Measurements from ENCODE around the gene MBNL1.

MBNL1 gene

DNA sequence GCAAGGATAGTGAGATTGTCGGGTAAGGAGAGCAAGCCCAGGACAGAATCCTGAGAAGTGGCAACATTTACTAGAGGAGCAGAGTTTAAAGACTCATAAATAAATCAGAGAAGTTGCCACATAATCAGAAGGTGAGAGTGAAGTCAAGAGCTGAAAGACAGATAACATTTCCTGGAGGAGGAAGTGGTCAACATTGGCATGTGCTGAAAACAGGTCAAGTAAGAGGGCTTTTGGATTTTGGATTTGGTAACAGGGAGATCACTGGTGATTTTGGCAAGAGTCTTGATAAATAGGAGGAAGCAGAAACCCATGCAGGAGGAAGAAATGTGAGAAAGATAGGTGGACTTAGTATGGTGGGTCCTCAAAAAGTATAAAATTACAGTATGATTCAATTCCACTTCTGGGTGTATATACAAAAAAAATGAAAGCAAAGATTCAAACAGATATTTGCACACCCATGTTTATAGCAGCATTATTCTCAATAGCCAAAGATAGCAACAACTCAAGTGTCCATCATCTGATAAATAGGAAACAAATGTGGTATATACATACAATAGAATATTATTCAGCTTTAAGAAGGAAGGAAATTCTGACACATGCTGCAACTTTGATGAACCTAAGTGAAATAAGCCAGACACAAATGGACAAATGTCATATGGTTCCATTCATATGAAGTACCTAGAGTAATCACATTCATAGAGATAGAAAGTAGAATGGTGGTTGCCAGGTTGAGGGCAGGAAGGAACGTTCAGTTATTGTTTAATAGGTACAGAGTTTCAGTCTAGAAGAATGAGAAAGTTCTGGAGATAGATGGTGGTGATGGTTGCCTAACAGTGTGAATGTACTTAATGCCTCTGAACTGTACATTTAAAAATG is 27.3 kb upstream of the MBNL1 start:
- TF ChIP-seq, protein P1, sequence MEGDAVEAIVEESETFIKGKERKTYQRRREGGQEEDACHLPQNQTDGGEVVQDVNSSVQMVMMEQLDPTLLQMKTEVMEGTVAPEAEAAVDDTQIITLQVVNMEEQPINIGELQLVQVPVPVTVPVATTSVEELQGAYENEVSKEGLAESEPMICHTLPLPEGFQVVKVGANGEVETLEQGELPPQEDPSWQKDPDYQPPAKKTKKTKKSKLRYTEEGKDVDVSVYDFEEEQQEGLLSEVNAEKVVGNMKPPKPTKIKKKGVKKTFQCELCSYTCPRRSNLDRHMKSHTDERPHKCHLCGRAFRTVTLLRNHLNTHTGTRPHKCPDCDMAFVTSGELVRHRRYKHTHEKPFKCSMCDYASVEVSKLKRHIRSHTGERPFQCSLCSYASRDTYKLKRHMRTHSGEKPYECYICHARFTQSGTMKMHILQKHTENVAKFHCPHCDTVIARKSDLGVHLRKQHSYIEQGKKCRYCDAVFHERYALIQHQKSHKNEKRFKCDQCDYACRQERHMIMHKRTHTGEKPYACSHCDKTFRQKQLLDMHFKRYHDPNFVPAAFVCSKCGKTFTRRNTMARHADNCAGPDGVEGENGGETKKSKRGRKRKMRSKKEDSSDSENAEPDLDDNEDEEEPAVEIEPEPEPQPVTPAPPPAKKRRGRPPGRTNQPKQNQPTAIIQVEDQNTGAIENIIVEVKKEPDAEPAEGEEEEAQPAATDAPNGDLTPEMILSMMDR (IDR thresholded peaks at IDR 0.05; ENCODE audit: extremely low read depth, missing control alignments), result no peak
- no peak for DNase-seq (ENCODE audit: low spot score)

DNA sequence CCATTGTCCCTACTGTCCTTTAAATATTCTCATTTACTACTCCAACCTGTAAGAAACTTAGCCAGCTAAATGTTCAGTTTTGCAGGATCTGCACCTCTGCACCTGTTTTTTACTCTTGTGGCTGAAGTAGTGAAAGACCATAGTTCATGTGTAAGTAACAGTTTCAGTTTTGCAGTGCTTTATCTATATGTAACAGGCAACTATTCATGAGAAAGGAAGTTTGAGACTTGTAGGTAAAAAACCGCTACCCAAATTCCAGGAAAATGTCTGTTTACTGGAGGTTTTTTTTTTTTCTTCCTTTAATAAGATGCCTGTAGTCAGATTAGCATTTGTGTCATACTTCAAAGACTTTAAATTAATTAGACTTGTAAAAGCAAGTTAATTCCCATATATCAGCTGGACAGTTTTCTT is 25.4 kb upstream of the MBNL1 start:
- DNase-seq (ENCODE audit: low spot score), result no peak
- TF ChIP-seq, protein P1 (IDR thresholded peaks at IDR 0.05; ENCODE audit: extremely low read depth, missing control alignments), result no peak

DNA sequence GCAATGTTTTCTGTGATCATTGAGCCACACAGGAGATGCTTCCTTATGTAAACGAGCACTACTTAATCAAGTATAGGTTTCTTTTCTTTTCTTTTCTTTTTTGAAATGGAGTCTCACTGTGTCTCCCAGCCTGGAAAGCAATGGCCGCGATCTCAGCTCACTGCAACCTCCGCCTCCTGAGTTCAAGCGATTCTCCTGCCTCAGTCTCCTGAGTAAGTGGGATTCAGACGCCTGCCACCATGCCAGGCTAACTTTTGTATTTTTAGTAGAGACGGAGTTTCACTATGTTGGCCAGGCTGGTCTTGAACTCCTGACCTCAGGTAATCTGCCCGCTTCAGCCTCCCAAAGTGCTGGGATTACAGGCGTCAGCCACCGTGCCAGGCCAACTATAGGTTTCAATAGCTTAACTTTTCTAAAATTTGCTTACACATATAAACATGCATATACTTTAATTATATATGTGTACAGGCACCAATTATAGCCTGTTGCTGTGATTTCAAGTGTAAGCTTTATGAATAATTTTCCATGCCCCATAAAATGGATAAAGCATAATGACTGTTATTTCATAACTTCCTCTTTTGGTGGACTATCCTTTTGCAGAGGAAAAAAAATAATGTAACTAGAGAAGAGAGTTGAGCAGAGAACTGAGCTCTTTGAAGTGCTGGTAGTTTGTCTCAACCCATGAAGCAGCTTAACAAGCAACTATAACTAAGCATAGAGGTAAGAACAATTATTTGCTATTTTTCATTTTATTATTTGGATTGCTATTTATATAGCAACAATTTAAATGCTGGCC is 24.8 kb upstream of the MBNL1 start:
- no peak for DNase-seq (ENCODE audit: low spot score)
- TF ChIP-seq, protein P1 (IDR thresholded peaks at IDR 0.05; ENCODE audit: extremely low read depth, missing control alignments), result no peak

DNA sequence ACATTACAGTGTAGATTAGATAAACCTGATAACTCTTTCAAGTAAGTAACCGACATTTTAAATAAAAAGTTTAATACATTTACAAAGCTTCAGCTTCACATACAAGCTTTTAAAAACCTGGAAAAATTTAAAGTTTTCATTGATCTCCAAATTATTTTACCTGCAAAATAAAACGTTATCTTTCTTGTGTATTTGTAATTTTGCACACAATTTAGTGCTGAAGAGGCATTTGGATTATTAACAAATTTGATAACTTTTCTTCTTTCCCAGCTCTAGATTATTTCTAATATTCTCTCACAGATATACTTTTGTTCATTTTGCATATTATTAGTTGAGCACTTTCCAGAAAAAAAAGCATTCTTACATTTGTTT is 24.2 kb upstream of the MBNL1 start:
- no peak for DNase-seq (ENCODE audit: low spot score)
- TF ChIP-seq, protein P1 (IDR thresholded peaks at IDR 0.05; ENCODE audit: extremely low read depth, missing control alignments), result no peak

DNA sequence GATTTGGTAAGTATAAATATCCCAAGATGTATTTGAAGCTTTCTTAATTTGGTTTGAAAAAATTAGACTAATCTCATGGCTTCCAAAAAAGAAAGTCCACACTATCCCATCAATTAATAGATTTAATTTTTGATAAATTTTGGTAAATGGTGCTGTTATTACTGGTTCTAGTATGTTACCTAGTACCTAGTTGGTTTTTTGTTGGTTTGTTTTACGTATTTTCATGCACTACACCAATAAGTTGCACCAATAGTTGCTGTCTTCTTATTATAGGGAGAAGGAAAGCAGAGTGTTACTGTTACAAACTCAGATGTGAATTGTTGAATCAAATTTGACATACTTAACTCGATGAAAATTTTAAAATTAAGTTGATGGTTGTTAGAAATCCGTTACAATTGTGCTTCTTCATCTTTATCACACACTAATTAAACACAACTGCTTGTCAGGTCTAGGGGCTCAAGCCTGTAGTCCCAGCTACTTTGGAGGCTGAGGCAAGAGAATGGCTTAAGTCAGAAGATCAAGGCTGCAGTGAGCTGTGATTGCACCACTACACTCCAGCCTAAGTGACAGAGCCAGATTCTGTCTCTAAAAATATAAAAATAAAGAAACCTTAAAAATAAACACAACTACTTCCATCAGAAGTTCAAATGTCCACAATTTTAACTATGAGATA is 23.1 kb upstream of the MBNL1 start:
- TF ChIP-seq, protein P1 (IDR thresholded peaks at IDR 0.05; ENCODE audit: extremely low read depth, missing control alignments), result no peak
- DNase-seq (ENCODE audit: low spot score), result no peak

DNA sequence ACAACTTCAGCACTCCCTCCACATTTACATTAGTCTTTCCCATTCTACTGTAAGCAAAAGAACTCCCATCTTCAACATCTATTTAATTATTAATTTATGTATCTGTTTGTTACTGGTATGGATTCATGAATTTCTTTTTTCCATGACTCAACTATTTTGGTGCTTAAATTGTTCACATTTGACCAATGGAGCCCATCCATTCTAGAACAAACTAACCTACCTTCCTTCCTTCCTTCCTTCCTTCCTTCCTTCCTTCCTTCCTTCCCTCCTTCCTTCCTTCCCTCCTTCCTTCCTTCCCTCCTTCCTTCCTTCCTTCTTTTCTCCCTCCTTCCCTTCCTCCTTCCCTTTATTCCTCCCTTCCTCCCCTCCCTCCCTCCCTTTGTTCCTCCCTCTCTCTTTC is 16.8 kb upstream of the MBNL1 start:
- TF ChIP-seq, protein P1 (IDR thresholded peaks at IDR 0.05; ENCODE audit: extremely low read depth, missing control alignments), result no peak
- DNase-seq (ENCODE audit: low spot score), result no peak
